Measurements from ENCODE around the gene XDH. TPM values are rescaled to one million over a fixed set of nuclear protein-coding genes. Genes with fewer than 3 reads are reported as not detected.

The XDH gene
- total RNA-seq, 1 donor from 2014 or later: 0.49 TPM

GRCh38 chr2:31381601-31382000 lies 32.9 kb downstream of the XDH start:
- intact Hi-C loops (cut with DNase I): no loop called here
- Histone ChIP-seq H3K9me3 (no peaks in the 10 kb centered on the region), H3K36me3 (no peaks in the 10 kb centered on the region), H3K4me3 (no peak overlapping the region), H3K4me1 (no peaks in the 10 kb centered on the region), H3K27ac (no peak overlapping the region), H3K27me3 (no peaks in the 10 kb centered on the region)
- TF ChIP-seq CTCF (IDR thresholded peaks at IDR 0.05): no peak
- no peak for TF ChIP-seq POLR2AphosphoS5 (IDR thresholded peaks at IDR 0.05; ENCODE audit: insufficient read depth in 1 of 2, low read depth in 1 of 2)
- TF ChIP-seq POLR2A (IDR thresholded peaks at IDR 0.05): no peak
- peak in 1 of 2 donors; percentile 65 for DNase-seq (ENCODE audit: extremely low spot score in 2 of 2)

- no peak overlapping the region for H3K4me3 ChIP-seq
- H3K4me1 ChIP-seq: no peaks in the 10 kb centered on the region
- DNase-seq (ENCODE audit: extremely low spot score in 2 of 2): peak in 1 of 2 donors; percentile 69
- H3K27ac ChIP-seq: no peak overlapping the region
- intact Hi-C loops (cut with DNase I): no loop called here
- no peak for TF ChIP-seq POLR2AphosphoS5 (IDR thresholded peaks at IDR 0.05; ENCODE audit: insufficient read depth in 1 of 2, low read depth in 1 of 2)
- no peaks in the 10 kb centered on the region for H3K36me3 ChIP-seq
- H3K9me3 ChIP-seq: no peaks in the 10 kb centered on the region
- no peaks in the 10 kb centered on the region for H3K27me3 ChIP-seq
These were observed 34.3 kb downstream of the XDH start for GRCh38 chr2:31380243-31380642.

- intact Hi-C loops (cut with DNase I): no loop called here
- Histone ChIP-seq H3K36me3 (no peaks in the 10 kb centered on the region), H3K4me1 (no peaks in the 10 kb centered on the region), H3K9me3 (no peaks in the 10 kb centered on the region), H3K27ac (no peak overlapping the region), H3K4me3 (no peak overlapping the region), H3K27me3 (no peaks in the 10 kb centered on the region)
- TF ChIP-seq POLR2AphosphoS5 (IDR thresholded peaks at IDR 0.05; ENCODE audit: insufficient read depth in 1 of 2, low read depth in 1 of 2) (no peak), POLR2A (IDR thresholded peaks at IDR 0.05) (no peak), CTCF (IDR thresholded peaks at IDR 0.05) (no peak)
- DNase-seq (ENCODE audit: extremely low spot score in 2 of 2): peak in 1 of 2 donors; percentile 80
These were observed 34.8 kb downstream of the XDH start for GRCh38 chr2:31379747-31380146.

GRCh38 chr2:31378791-31379501 lies 35.6 kb downstream of the XDH start:
- Histone ChIP-seq H3K4me3 (no peak overlapping the region), H3K4me1 (no peaks in the 10 kb centered on the region), H3K27me3 (no peaks in the 10 kb centered on the region), H3K36me3 (no peaks in the 10 kb centered on the region), H3K9me3 (no peaks in the 10 kb centered on the region), H3K27ac (no peak overlapping the region)
- TF ChIP-seq POLR2A (IDR thresholded peaks at IDR 0.05) (no peak), CTCF (IDR thresholded peaks at IDR 0.05) (no peak), POLR2AphosphoS5 (IDR thresholded peaks at IDR 0.05; ENCODE audit: insufficient read depth in 1 of 2, low read depth in 1 of 2) (no peak)
- peak in 1 of 2 donors; percentile 79 for DNase-seq (ENCODE audit: extremely low spot score in 2 of 2)
- intact Hi-C loops (cut with DNase I): no loop called here

- intact Hi-C loops (cut with DNase I): no loop called here
- H3K4me3 ChIP-seq: no peak overlapping the region
- H3K4me1 ChIP-seq: no peaks in the 10 kb centered on the region
- H3K27me3 ChIP-seq: no peaks in the 10 kb centered on the region
- DNase-seq (ENCODE audit: extremely low spot score in 2 of 2): peak in 1 of 2 donors; percentile 49
- H3K36me3 ChIP-seq: no peaks in the 10 kb centered on the region
- no peak for TF ChIP-seq POLR2A (IDR thresholded peaks at IDR 0.05)
- no peak for TF ChIP-seq POLR2AphosphoS5 (IDR thresholded peaks at IDR 0.05; ENCODE audit: insufficient read depth in 1 of 2, low read depth in 1 of 2)
- no peaks in the 10 kb centered on the region for H3K9me3 ChIP-seq
- H3K27ac ChIP-seq: no peak overlapping the region
These were observed 36.2 kb downstream of the XDH start for GRCh38 chr2:31378389-31378788.

- TF ChIP-seq POLR2AphosphoS5 (IDR thresholded peaks at IDR 0.05; ENCODE audit: insufficient read depth in 1 of 2, low read depth in 1 of 2) (no peak), CTCF (IDR thresholded peaks at IDR 0.05) (no peak), POLR2A (IDR thresholded peaks at IDR 0.05) (no peak)
- H3K9me3 ChIP-seq: no peaks in the 10 kb centered on the region
- DNase-seq (ENCODE audit: extremely low spot score in 2 of 2): no peak
- H3K27ac ChIP-seq: no peak overlapping the region
- no peaks in the 10 kb centered on the region for H3K36me3 ChIP-seq
- H3K27me3 ChIP-seq: no peaks in the 10 kb centered on the region
- intact Hi-C loops (cut with DNase I): no loop called here
- no peak overlapping the region for H3K4me3 ChIP-seq
- no peaks in the 10 kb centered on the region for H3K4me1 ChIP-seq
These were observed 41.4 kb downstream of the XDH start for GRCh38 chr2:31373127-31373526.
